ENCODE data around the gene SLC2A9.

DNA sequence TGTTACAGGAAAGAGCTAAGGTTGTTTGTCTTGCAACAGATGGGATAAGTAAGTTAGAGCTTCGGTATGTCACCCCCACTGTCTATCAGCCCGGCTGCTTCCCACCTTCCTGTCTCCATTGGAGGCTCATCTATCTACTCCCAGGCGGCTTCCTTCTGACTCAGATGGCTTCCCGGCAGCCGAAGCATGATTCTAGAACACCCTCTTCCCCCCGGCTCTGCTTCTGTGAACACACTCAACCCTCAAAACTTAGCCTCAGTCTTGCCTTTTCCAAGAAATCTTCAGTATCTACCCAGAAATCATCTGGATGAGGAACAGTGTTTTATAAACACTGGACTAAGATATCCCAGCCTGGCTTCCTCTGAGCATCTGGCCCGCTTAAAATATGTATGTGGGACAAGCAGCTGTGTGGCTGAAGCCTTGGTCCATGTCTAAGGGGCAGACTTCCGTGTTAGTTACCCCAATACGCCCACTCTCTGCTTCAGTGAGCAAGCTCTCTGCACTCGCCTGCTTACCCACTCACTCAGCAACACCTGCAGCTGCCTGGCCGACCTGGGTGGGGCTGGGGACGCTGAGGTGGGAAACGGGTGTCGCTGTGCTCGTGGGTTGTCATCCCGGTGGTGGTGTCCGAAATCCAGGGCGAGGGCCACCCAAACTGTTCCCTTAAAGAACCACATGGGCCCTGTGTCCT, 12.0 kb upstream of the SLC2A9 start:
- TF ChIP-seq, protein P1, sequence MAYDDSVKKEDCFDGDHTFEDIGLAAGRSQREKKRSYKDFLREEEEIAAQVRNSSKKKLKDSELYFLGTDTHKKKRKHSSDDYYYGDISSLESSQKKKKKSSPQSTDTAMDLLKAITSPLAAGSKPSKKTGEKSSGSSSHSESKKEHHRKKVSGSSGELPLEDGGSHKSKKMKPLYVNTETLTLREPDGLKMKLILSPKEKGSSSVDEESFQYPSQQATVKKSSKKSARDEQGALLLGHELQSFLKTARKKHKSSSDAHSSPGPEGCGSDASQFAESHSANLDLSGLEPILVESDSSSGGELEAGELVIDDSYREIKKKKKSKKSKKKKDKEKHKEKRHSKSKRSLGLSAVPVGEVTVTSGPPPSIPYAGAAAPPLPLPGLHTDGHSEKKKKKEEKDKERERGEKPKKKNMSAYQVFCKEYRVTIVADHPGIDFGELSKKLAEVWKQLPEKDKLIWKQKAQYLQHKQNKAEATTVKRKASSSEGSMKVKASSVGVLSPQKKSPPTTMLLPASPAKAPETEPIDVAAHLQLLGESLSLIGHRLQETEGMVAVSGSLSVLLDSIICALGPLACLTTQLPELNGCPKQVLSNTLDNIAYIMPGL (CRISPR knock-in tag; IDR thresholded peaks at IDR 0.05; ENCODE audit: borderline replicate concordance): no peak
- TF ChIP-seq, protein P2, sequence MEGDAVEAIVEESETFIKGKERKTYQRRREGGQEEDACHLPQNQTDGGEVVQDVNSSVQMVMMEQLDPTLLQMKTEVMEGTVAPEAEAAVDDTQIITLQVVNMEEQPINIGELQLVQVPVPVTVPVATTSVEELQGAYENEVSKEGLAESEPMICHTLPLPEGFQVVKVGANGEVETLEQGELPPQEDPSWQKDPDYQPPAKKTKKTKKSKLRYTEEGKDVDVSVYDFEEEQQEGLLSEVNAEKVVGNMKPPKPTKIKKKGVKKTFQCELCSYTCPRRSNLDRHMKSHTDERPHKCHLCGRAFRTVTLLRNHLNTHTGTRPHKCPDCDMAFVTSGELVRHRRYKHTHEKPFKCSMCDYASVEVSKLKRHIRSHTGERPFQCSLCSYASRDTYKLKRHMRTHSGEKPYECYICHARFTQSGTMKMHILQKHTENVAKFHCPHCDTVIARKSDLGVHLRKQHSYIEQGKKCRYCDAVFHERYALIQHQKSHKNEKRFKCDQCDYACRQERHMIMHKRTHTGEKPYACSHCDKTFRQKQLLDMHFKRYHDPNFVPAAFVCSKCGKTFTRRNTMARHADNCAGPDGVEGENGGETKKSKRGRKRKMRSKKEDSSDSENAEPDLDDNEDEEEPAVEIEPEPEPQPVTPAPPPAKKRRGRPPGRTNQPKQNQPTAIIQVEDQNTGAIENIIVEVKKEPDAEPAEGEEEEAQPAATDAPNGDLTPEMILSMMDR (IDR thresholded peaks at IDR 0.05): no peak
- TF ChIP-seq KDM5A (IDR thresholded peaks at IDR 0.05): no peak

Measured in A549 (cell line).